ENCODE measurements around the gene WBP1L.

WBP1L gene

DNA sequence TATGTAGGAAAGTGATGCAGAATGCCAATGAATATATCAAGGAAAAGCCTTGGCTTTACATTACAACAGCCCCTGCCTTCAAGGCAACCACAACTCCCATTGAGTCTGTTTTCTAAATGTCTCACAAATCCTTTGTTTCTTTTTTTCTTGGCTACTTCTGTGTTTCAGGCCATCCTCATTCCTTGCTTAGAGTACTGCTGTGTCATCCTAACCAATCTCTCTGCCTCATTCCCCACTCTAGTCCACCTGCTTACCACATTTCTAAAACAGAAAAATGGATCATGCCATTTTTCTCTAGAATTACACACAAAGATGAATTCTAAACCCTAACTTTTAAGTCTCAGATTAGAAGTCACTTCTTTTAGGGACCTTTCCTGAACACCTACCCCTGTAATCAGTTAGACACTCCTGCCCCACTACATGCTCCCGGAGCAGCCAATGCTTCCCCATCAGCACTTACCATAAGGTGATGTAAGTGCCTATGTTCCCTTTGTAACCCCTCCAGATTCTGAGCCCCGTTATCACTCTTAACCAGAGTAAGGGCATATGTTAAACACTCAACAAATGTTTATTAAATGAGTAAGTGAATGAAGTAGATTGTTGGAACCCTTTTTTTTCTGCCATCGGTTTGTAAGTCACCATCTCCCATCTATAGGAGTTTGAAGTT is 113.1 kb downstream of the WBP1L start:
- no peak overlapping the region for H3K4me3 ChIP-seq (ENCODE audit: low read depth, low read length)
- no peak for DNase-seq (ENCODE audit: low read depth)
- TF ChIP-seq, protein P1, sequence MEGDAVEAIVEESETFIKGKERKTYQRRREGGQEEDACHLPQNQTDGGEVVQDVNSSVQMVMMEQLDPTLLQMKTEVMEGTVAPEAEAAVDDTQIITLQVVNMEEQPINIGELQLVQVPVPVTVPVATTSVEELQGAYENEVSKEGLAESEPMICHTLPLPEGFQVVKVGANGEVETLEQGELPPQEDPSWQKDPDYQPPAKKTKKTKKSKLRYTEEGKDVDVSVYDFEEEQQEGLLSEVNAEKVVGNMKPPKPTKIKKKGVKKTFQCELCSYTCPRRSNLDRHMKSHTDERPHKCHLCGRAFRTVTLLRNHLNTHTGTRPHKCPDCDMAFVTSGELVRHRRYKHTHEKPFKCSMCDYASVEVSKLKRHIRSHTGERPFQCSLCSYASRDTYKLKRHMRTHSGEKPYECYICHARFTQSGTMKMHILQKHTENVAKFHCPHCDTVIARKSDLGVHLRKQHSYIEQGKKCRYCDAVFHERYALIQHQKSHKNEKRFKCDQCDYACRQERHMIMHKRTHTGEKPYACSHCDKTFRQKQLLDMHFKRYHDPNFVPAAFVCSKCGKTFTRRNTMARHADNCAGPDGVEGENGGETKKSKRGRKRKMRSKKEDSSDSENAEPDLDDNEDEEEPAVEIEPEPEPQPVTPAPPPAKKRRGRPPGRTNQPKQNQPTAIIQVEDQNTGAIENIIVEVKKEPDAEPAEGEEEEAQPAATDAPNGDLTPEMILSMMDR (IDR thresholded peaks at IDR 0.05; ENCODE audit: control insufficient read depth, extremely low read depth, insufficient read depth): no peak

DNA sequence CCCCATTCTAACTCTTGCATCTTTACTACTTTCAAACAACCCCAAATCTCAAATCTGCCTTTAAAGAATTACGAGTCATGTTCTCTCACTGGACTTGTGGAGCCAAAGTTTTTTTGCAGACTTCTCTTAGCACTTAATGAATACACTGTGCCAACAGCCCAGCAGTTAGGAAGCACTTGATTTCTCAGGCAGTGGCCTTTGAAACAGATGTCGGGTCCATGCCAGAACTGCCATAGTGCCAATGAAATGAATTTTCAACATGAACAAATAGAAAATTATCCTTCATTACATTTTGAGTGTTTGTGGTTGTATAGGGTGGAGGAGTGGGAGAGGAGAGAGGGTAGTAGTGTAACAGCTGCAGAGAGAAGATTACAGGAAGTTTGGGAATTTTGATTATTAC is 116.2 kb downstream of the WBP1L start:
- H3K4me3 ChIP-seq (ENCODE audit: low read depth, low read length): no peak overlapping the region
- TF ChIP-seq, protein P1 (IDR thresholded peaks at IDR 0.05; ENCODE audit: control insufficient read depth, extremely low read depth, insufficient read depth): no peak
- no peak for DNase-seq (ENCODE audit: low read depth)

DNA sequence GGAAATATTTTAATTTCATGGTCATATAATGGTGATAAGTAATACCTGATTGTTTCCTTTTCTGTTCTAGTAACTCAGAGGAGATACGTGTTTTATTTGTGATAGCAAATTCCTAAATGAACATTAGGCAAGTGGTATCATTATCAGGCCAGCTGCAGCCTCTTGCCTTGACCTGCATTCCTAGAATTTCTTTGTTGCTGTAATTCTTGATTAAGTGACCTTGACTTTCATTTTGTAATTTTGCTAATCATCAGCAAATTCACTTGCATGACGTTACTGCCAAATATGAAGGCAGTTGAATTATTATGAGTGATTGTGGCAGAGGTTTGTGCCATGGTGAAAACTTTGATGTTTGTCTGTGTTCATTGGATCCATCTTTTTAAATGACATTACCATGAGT is 119.9 kb downstream of the WBP1L start:
- no peak overlapping the region for H3K4me3 ChIP-seq (ENCODE audit: low read depth, low read length)
- DNase-seq (ENCODE audit: low read depth): no peak
- TF ChIP-seq, protein P1 (IDR thresholded peaks at IDR 0.05; ENCODE audit: control insufficient read depth, extremely low read depth, insufficient read depth): no peak

DNA sequence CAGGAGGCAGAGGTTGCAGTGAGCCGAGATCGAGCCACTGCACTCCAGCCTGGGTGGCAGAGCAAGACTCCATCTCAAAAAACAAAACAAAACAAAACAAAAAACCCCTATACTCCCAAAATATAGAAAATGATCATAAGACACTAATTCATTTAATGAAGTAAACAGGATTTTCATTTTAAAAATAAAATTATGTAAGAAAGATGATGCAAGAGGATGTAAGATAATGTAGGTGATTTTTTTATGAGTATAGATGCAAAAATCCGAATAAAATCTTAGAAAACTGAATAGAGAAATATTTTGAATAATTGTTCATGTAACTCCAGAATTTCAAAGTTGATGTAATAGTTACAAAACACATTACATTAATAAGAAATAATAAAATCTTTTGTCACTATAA is 121.9 kb downstream of the WBP1L start:
- TF ChIP-seq, protein P1 (IDR thresholded peaks at IDR 0.05; ENCODE audit: control insufficient read depth, extremely low read depth, insufficient read depth): no peak
- no peak overlapping the region for H3K4me3 ChIP-seq (ENCODE audit: low read depth, low read length)
- no peak for DNase-seq (ENCODE audit: low read depth)
